Left ventricle myocardium inferior (tissue), 1 donor: ENCODE results near the gene UBE2R2. TPM values are rescaled to one million over a fixed set of nuclear protein-coding genes. Genes with fewer than 3 reads are reported as not detected.
A peak's percentile ranks its signal among the peaks of the same experiment; 100 is the strongest.

Experiments used
- DNase-seq: peaks from one replicate; pipeline ENCODE4 v3.0.0-alpha.2; 2020
- H3K27ac ChIP-seq: fragments of 200-600 bp; replicated peaks from 2 replicates; pipeline ENCODE4 v1.8.0; 2021
- H3K27me3 ChIP-seq: fragments of 200-600 bp; 2 replicates; pipeline ENCODE4 v1.8.0; 2021; ENCODE audit warnings: low read depth
- H3K36me3 ChIP-seq: fragments of 200-600 bp; 2 replicates; pipeline ENCODE4 v1.8.0; 2021
- H3K4me1 ChIP-seq: fragments of 200-600 bp; 2 replicates; pipeline ENCODE4 v1.8.0; 2021
- H3K4me3 ChIP-seq: fragments of 200-600 bp; 2 replicates; pipeline ENCODE4 v1.8.0; 2021; ENCODE audit warnings: mild to moderate bottlenecking, moderate library complexity
- H3K9me3 ChIP-seq: fragments of 200-600 bp; replicated peaks from 2 replicates; pipeline ENCODE4 v1.8.0; 2021
- CTCF ChIP-seq: fragments of 200-600 bp; IDR thresholded peaks from 2 replicates; pipeline ENCODE4 v1.8.0; 2021; ENCODE audit warnings: antibody characterized with exemption, mild to moderate bottlenecking, borderline replicate concordance
- intact Hi-C: fragments of 100-400 bp; cut with micrococcal nuclease; formaldehyde crosslinking; loops from one replicate; pipeline ENCODE4 v1.11.0; 2022
- total RNA-seq: library from RNA; stranded (reverse); fragmentation: NEBNext Ultra II Directional; extraction: Animal tissue kit (Norgen Biotek cat#: 25700); gene quantifications from one replicate; pipeline ENCODE4 v1.2.1, GENCODE V29; 2021
- donor health status: DM: no; HTN: yes; CAD: no; lungs with severe emphysema.

The UBE2R2 gene
- total RNA-seq, 1 donor from 2014 or later = 40.6 TPM

GRCh38 chr9:33877727-33878489 lies 60.9 kb downstream of the UBE2R2 start:
- Histone ChIP-seq H3K27me3 (no peaks in the 10 kb centered on the region), H3K4me1 (peaks cover 75% of the 10 kb centered on the region), H3K27ac (peak overlapping the region; percentile 15), H3K9me3 (no peaks in the 10 kb centered on the region), H3K4me3 (no peak overlapping the region), H3K36me3 (no peaks in the 10 kb centered on the region)
- intact Hi-C loops = no loop called here
- TF ChIP-seq CTCF = no peak
- DNase-seq = no peak

- Histone ChIP-seq H3K27ac (no peak overlapping the region), H3K9me3 (no peaks in the 10 kb centered on the region), H3K4me1 (peaks cover 73% of the 10 kb centered on the region), H3K36me3 (no peaks in the 10 kb centered on the region), H3K4me3 (no peak overlapping the region), H3K27me3 (no peaks in the 10 kb centered on the region)
- intact Hi-C loops = no loop called here
- TF ChIP-seq CTCF = no peak
- DNase-seq = no peak
These were observed 61.9 kb downstream of the UBE2R2 start for GRCh38 chr9:33878691-33879366.

- Histone ChIP-seq H3K27ac (no peak overlapping the region), H3K36me3 (no peaks in the 10 kb centered on the region), H3K27me3 (no peaks in the 10 kb centered on the region), H3K4me1 (peaks cover 78% of the 10 kb centered on the region), H3K4me3 (no peak overlapping the region), H3K9me3 (no peaks in the 10 kb centered on the region)
- TF ChIP-seq CTCF = no peak
- intact Hi-C loops = no loop called here
- no peak for DNase-seq
These were observed 63.5 kb downstream of the UBE2R2 start for GRCh38 chr9:33880211-33881089.

- Histone ChIP-seq H3K27me3 (no peaks in the 10 kb centered on the region), H3K4me3 (no peak overlapping the region), H3K4me1 (peaks cover 85% of the 10 kb centered on the region), H3K36me3 (no peaks in the 10 kb centered on the region), H3K9me3 (no peaks in the 10 kb centered on the region), H3K27ac (peak overlapping the region; percentile 25)
- no peak for TF ChIP-seq CTCF
- no peak for DNase-seq
- intact Hi-C loops = no loop called here
These were observed 64.7 kb downstream of the UBE2R2 start for GRCh38 chr9:33881635-33882034.
